ENCODE data around the gene BAG1. TPM values are rescaled to one million over a fixed set of nuclear protein-coding genes. Genes with fewer than 3 reads are reported as not detected.
A peak's percentile ranks its signal among the peaks of the same experiment; 100 is the strongest.

Gene BAG1
- total and polyA plus RNA-seq, 2 of the 13 experiments (the other 11 are each of a cell fraction or from before 2014, with no cell fraction given), result 23.1 to 59.5 TPM

GRCh38 chr9:33290247-33291030 is 25.9 kb upstream of the BAG1 start, which contains the start of gene NFX1 (continued):
- TF ChIP-seq, protein P1, sequence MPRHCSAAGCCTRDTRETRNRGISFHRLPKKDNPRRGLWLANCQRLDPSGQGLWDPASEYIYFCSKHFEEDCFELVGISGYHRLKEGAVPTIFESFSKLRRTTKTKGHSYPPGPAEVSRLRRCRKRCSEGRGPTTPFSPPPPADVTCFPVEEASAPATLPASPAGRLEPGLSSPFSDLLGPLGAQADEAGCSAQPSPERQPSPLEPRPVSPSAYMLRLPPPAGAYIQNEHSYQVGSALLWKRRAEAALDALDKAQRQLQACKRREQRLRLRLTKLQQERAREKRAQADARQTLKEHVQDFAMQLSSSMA (CRISPR knock-in tag; IDR thresholded peaks at IDR 0.05), result peak; percentile 83
- TF ChIP-seq ZNF225 (CRISPR knock-in tag; IDR thresholded peaks at IDR 0.05) (peak; percentile 52; the same call in 1 of the 2 replicates), ZNF574 (CRISPR knock-in tag; IDR thresholded peaks at IDR 0.05) (peak; percentile 90), TCF7 (IDR thresholded peaks at IDR 0.05; ENCODE audit: low read depth) (no peak), ZNF816 (CRISPR knock-in tag; IDR thresholded peaks at IDR 0.05; ENCODE audit: borderline replicate concordance) (peak; percentile 88; the same call in 1 of the 2 replicates), ATF1 (CRISPR knock-in tag; IDR thresholded peaks at IDR 0.05) (peak; percentile 99), ZNF749 (CRISPR knock-in tag; IDR thresholded peaks at IDR 0.05; ENCODE audit: borderline replicate concordance) (no peak), ZNF569 (CRISPR knock-in tag; IDR thresholded peaks at IDR 0.05; ENCODE audit: borderline replicate concordance) (no peak; the same call in 1 of the 2 replicates), ZNF329 (CRISPR knock-in tag; IDR thresholded peaks at IDR 0.05; ENCODE audit: low read depth) (peak; percentile 93), TFDP2 (CRISPR knock-in tag; IDR thresholded peaks at IDR 0.05) (peak; percentile 92), ZNF790 (CRISPR knock-in tag; IDR thresholded peaks at IDR 0.05; ENCODE audit: borderline replicate concordance) (peak; percentile 83; the same call in 1 of the 2 replicates), ZNF160 (CRISPR knock-in tag; IDR thresholded peaks at IDR 0.05) (0 out of 2 replicates have a peak, but pooled peaks have one; percentile 19), ZNF776 (CRISPR knock-in tag; IDR thresholded peaks at IDR 0.05) (peak; percentile 82), ZNF3 (CRISPR knock-in tag; IDR thresholded peaks at IDR 0.05) (0 out of 2 replicates have a peak, but pooled peaks have one; percentile 27), ARNT2 (CRISPR knock-in tag; IDR thresholded peaks at IDR 0.05; ENCODE audit: low read depth) (peak; percentile 77), ZFP62 (CRISPR knock-in tag; IDR thresholded peaks at IDR 0.05) (no peak), ZBED4 (CRISPR knock-in tag; IDR thresholded peaks at IDR 0.05; ENCODE audit: borderline replicate concordance) (peak; percentile 26; the same call in 1 of the 2 replicates)
- TF ChIP-seq, protein P2, sequence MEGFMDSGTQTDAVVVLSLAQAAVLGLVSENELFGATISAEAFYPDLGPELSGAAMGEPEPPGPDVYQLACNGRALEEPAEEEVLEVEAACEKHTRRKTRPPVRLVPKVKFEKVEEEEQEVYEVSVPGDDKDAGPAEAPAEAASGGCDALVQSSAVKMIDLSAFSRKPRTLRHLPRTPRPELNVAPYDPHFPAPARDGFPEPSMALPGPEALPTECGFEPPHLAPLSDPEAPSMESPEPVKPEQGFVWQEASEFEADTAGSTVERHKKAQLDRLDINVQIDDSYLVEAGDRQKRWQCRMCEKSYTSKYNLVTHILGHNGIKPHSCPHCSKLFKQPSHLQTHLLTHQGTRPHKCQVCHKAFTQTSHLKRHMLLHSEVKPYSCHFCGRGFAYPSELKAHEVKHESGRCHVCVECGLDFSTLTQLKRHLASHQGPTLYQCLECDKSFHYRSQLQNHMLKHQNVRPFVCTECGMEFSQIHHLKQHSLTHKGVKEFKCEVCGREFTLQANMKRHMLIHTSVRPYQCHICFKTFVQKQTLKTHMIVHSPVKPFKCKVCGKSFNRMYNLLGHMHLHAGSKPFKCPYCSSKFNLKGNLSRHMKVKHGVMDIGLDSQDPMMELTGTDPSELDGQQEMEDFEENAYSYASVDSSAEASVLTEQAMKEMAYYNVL (CRISPR knock-in tag; IDR thresholded peaks at IDR 0.05; ENCODE audit: borderline replicate concordance), result peak; percentile 86; the same call in 1 of the 2 replicates

Measured in HepG2 (cell line).